AG08395 (cell line): Measurements from ENCODE around the gene C19orf85.
A peak's percentile ranks its signal among the peaks of the same experiment; 100 is the strongest.
"Not testable (repeated sequence)": the region's sequence is repeated elsewhere in the genome, so short reads cannot be mapped to it uniquely, and the experiment has no call there.

Experiments used
- DNase-seq: peaks from one replicate; pipeline ENCODE4 v3.0.0; 2012; ENCODE audit warnings: mixed read lengths, low spot score

Gene C19orf85

GRCh38 chr19:55457683-55458457 lies 6.7 kb downstream of the C19orf85 start:
- DNase-seq: no peak

- no peak for DNase-seq
Observed at GRCh38 chr19:55456347-55456746, 8.2 kb downstream of the C19orf85 start.

- no peak for DNase-seq
Observed at GRCh38 chr19:55455576-55456235, 8.8 kb downstream of the C19orf85 start.

- DNase-seq: peak; percentile 68
Observed at GRCh38 chr19:55454787-55455243, 9.7 kb downstream of the C19orf85 start.

- DNase-seq: no peak
Observed at GRCh38 chr19:55453511-55454260, 10.9 kb downstream of the C19orf85 start.

- DNase-seq: peak; percentile 79
Observed at GRCh38 chr19:55452749-55453346, 11.7 kb downstream of the C19orf85 start.

GRCh38 chr19:55451965-55452748 lies 12.4 kb downstream of the C19orf85 start:
- no peak for DNase-seq

- DNase-seq: no peak
Observed at GRCh38 chr19:55451163-55451964, 13.2 kb downstream of the C19orf85 start.

- DNase-seq: no peak
Observed at GRCh38 chr19:55449469-55449868, 15.1 kb downstream of the C19orf85 start.

GRCh38 chr19:55448175-55448490 lies 16.4 kb downstream of the C19orf85 start:
- not testable (repeated sequence) for DNase-seq

GRCh38 chr19:55447421-55448174 lies 17.0 kb downstream of the C19orf85 start:
- peak; percentile 76 for DNase-seq

- no peak for DNase-seq
Observed at GRCh38 chr19:55446060-55446459, 18.5 kb downstream of the C19orf85 start.

- DNase-seq: no peak
Observed at GRCh38 chr19:55444646-55445045, 19.9 kb downstream of the C19orf85 start.

GRCh38 chr19:55443824-55444480 lies 20.6 kb downstream of the C19orf85 start:
- DNase-seq: no peak

GRCh38 chr19:55443045-55443823 lies 21.3 kb downstream of the C19orf85 start, which contains the start of gene SHISA7:
TSS of gene SHISA7 (minus strand) at chr19:55443300. CDS start at chr19:55442863, 437 bp downstream.
- DNase-seq: no peak

GRCh38 chr19:55442372-55442961 lies 22.1 kb downstream of the C19orf85 start:
- no peak for DNase-seq

GRCh38 chr19:55441692-55442321 lies 22.7 kb downstream of the C19orf85 start:
- DNase-seq: no peak

- no peak for DNase-seq
Observed at GRCh38 chr19:55441319-55441691, 23.2 kb downstream of the C19orf85 start.
